ENCODE measurements around the gene INSIG2.

Gene INSIG2

GRCh38 chr2:118048401-118048800 is 39.9 kb upstream of the INSIG2 start:
- no peak for DNase-seq (ENCODE audit: low spot score)
- no peak for TF ChIP-seq CTCF (IDR thresholded peaks at IDR 0.05; ENCODE audit: extremely low read depth, missing control alignments)

- TF ChIP-seq CTCF (IDR thresholded peaks at IDR 0.05; ENCODE audit: extremely low read depth, missing control alignments): no peak
- DNase-seq (ENCODE audit: low spot score): no peak
Measured at GRCh38 chr2:118049140-118049815, 39.0 kb upstream of the INSIG2 start.

- TF ChIP-seq CTCF (IDR thresholded peaks at IDR 0.05; ENCODE audit: extremely low read depth, missing control alignments): no peak
- DNase-seq (ENCODE audit: low spot score): no peak
Measured at GRCh38 chr2:118049816-118050140, 38.5 kb upstream of the INSIG2 start.

- no peak for DNase-seq (ENCODE audit: low spot score)
- no peak for TF ChIP-seq CTCF (IDR thresholded peaks at IDR 0.05; ENCODE audit: extremely low read depth, missing control alignments)
Measured at GRCh38 chr2:118050386-118050785, 37.9 kb upstream of the INSIG2 start.

- TF ChIP-seq CTCF (IDR thresholded peaks at IDR 0.05; ENCODE audit: extremely low read depth, missing control alignments): no peak
- DNase-seq (ENCODE audit: low spot score): no peak
Measured at GRCh38 chr2:118050974-118051373, 37.3 kb upstream of the INSIG2 start.

GRCh38 chr2:118051826-118052358 is 36.4 kb upstream of the INSIG2 start:
- no peak for TF ChIP-seq CTCF (IDR thresholded peaks at IDR 0.05; ENCODE audit: extremely low read depth, missing control alignments)
- no peak for DNase-seq (ENCODE audit: low spot score)

- DNase-seq (ENCODE audit: low spot score): no peak
- no peak for TF ChIP-seq CTCF (IDR thresholded peaks at IDR 0.05; ENCODE audit: extremely low read depth, missing control alignments)
Measured at GRCh38 chr2:118052474-118052873, 35.8 kb upstream of the INSIG2 start.

All from GM20000 (cell line).